ENCODE data around the gene SGMS1. TPM values are rescaled to one million over a fixed set of nuclear protein-coding genes. Genes with fewer than 3 reads are reported as not detected.

Gene SGMS1
- total RNA-seq, 1 experiment from 2014 or later, result 20.4 TPM

- Histone ChIP-seq H3K23me2 (ENCODE audit: insufficient read length, low read depth, low read length, poor library complexity, severe bottlenecking) (no peaks in the 10 kb centered on the region), H3K56ac (ENCODE audit: insufficient read length, low read depth, low read length) (no peak overlapping the region), H3K4me2 (ENCODE audit: insufficient read depth, insufficient read length, low read length) (no peak overlapping the region), H3K4me1 (ENCODE audit: insufficient read depth, low read length) (no peaks in the 10 kb centered on the region; the same call in 1 of the 2 replicates), H3K18ac (ENCODE audit: insufficient read length, low read depth, low read length) (no peak overlapping the region), H3K79me1 (ENCODE audit: insufficient read depth, low read depth, low read length, poor library complexity, severe bottlenecking) (no peaks in the 10 kb centered on the region), H3K27me3 (ENCODE audit: insufficient read depth, low read length) (no peaks in the 10 kb centered on the region), H3K79me2 (ENCODE audit: insufficient read depth, low read length) (no peaks in the 10 kb centered on the region; the same call in 1 of the 2 replicates), H2BK12ac (ENCODE audit: insufficient read length, low read depth, low read length) (no peak overlapping the region), H2AFZ (ENCODE audit: low read length) (no peak overlapping the region), H4K5ac (ENCODE audit: insufficient read length, low read depth, low read length) (no peak overlapping the region), H2BK20ac (ENCODE audit: low read depth, low read length, poor library complexity, severe bottlenecking) (no peak overlapping the region), H3K4ac (ENCODE audit: low read depth, low read length) (no peak overlapping the region), H2AK5ac (ENCODE audit: insufficient read length, low read length) (no peak overlapping the region), H3K14ac (ENCODE audit: insufficient read depth, low read length) (no peak overlapping the region), H4K91ac (ENCODE audit: insufficient read length, low read depth, low read length) (no peak overlapping the region), H4K8ac (replicated peaks; ENCODE audit: insufficient read length, low read depth, low read length) (no peak overlapping the region), H3K27ac (ENCODE audit: insufficient read length, low read depth, low read length) (no peak overlapping the region), H2BK120ac (ENCODE audit: low read depth, low read length, poor library complexity, severe bottlenecking) (no peak overlapping the region), H3K9me3 (ENCODE audit: control insufficient read depth, low read depth, low read length) (no peaks in the 10 kb centered on the region), H3T11ph (ENCODE audit: low read length) (no peak overlapping the region), H2BK15ac (ENCODE audit: low read depth, low read length) (no peak overlapping the region), H4K20me1 (ENCODE audit: control insufficient read depth, insufficient read depth, insufficient read length) (no peaks in the 10 kb centered on the region), H3K23ac (ENCODE audit: insufficient read length, low read depth, low read length) (no peak overlapping the region), H2BK5ac (ENCODE audit: insufficient read length, low read length) (no peak overlapping the region), H3K9ac (ENCODE audit: extremely low read depth, insufficient read length, low read length) (no peak overlapping the region)
- Mint-ChIP-seq H3K27ac (no peak overlapping the region), H3K9me3 (no peaks in the 10 kb centered on the region), H3K36me3 (ENCODE audit: insufficient read depth in 1 of 3, low read depth in 3 of 3) (no peaks in the 10 kb centered on the region), H3K4me3 (no peak overlapping the region), H3K27me3 (ENCODE audit: low read depth) (no peaks in the 10 kb centered on the region), H3K4me1 (peaks cover 16 to 20% of the 10 kb centered on the region in 2 experiments)
- no peak for TF ChIP-seq CTCF (conservative IDR thresholded peaks at IDR 0.05)
- DNase-seq, result no peak
- WGBS (ENCODE audit: extremely low coverage, insufficient read length, low lambda C conversion rate), result no CpG with 5 or more reads among the region's 6 CpGs
Observed at GRCh38 chr10:50393784-50394467, 229.8 kb downstream of the SGMS1 start.
